Posterior cingulate gyrus (tissue), 11 donors: ENCODE results near the gene TMEM174.

ENCODE experiments used
- DNase-seq, 10 donors: peaks; one replicate each; pipeline versions ENCODE4 v3.0.0 to v3.0.0-alpha.2; 2020 to 2021; ENCODE audit warnings: mixed read lengths in 3 of 10
- intact Hi-C: fragments of 100-400 bp; cut with DNase I; formaldehyde crosslinking; loops from one replicate; pipeline ENCODE4 v1.15.1; 2023

The TMEM174 gene

GRCh38 chr5:73172951-73173350, at the start of gene TMEM174:
TMEM174 (plus strand) TSS chr5:73173193; CDS start chr5:73173244, 51 bp downstream.
- intact Hi-C loops: no loop called here

DNA sequence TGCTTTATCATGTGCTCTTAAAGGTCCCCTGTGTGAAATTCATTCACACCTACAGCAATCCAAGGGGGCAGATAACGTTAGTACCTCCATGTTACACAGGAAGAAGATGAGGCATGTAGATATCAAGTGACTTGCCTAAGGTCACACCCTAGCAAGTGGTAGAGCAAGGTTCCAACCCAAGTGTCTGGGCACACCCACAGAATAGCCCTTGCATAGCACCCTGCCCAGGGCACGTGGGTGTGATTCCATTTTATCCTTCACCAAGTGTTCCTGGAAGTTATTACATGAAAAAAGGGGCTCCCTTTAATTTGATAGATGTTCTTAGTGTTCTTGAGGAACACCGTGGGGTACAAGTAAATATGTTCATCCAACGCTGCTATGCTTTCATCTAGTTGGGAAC, 47.7 kb upstream of the TMEM174 start:
- intact Hi-C loops: no loop called here
- DNase-seq: no peak

More at GRCh38 chr5:73172951-73173350, at the start of gene TMEM174:
- DNase-seq: no peak

- peak; percentile 22 to 94 (median 60) for DNase-seq
- intact Hi-C loops: no loop called here
Measured at GRCh38 chr5:73126381-73126780, 46.6 kb upstream of the TMEM174 start.

DNA sequence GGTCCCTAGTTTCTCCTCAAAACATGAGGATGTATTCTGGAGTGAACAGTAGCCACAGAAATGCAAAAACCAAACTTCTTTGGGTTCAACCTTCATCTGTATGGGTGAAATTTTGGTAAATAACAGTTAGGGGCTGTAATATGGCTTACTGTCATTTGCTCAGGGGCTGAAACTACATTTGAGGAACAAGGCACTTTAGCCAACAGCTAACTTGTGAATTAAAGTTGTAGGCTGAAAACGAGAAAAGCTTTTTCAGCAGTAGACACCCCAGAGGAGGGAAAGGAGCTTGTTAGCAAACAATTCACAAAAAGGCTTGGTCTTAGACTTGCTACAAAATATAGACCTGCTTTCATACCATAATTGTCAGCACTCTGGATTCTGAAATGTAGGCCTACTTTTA, 46.0 kb upstream of the TMEM174 start:
- no peak for DNase-seq
- intact Hi-C loops: no loop called here

GRCh38 chr5:73129143-73129542, 43.9 kb upstream of the TMEM174 start:
- intact Hi-C loops: no loop called here
- no peak for DNase-seq

DNA sequence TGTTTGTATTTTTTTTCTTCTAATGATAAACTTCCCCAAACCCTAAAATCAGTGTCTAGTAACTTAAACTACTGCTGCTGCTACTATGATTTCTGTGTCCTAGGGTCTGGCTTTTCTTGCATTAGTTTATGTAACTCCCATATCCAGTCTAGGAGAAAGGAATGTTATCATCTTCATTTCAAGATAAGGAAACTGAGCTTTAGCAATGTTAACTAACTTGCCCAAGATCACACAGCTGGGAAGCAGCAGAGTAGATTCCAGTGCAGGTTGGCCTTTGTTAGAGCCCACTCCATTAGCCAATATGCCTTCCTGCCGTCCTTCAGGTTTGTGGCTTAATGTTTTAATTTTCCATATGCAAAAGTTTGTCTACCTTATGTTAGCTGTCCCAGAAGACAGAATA, 42.2 kb upstream of the TMEM174 start:
- DNase-seq: no peak
- intact Hi-C loops: no loop called here

DNA sequence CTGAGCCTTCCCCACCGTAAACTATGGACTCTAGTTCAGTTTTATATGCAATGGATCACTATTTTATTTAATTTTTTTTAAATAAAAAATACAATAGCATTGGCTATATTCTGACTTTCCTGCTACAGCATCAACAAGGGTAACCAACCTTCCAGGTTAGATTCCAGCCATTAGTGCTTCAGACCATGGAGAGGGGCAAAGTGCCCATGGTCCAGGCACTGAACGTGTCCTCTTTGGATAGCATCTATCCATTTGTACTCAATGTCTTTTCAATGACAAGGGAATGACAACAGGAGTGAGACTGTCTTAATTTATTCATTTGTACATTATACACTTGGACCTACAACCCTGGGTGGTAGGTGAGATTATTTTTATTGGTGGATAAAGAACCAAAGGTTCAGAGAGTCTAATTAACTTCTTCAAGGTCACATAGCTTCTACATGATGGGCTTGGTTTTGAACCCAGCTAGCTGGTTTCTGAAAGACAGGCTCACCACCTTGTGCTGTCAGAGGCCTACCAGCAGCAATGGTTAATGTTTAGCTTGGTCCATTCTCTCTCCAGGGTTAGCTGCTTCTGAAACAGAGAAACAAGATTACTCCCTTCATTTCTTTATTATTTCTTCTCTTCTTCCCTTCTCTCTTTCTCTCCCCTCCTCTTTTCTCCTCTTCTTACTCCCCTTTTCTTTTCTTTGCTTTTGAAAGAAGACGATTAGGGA, 41.1 kb upstream of the TMEM174 start:
- no peak for DNase-seq
- intact Hi-C loops: no loop called here

DNA sequence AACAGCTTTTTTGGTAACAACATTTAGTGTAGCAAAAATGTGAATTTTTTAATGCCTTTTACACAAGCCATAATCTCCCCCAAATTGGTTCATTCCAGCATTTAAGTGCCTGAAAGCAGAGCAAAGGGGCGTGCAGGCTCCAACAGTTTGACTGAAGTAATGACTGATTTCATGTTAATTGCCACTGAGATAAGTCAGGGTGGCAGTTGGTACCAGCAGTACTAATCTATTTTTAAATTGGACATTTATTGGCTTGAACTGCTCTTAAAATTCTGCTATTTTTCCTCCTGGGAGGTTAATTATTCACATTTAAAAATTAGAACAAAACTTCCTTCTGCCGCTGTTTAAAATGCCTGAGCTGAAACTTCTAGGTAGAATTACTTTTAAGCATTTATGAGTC, 40.2 kb upstream of the TMEM174 start:
- intact Hi-C loops: no loop called here
- no peak for DNase-seq

- intact Hi-C loops: no loop called here
Measured at GRCh38 chr5:73135021-73135420, 38.0 kb upstream of the TMEM174 start.

DNA sequence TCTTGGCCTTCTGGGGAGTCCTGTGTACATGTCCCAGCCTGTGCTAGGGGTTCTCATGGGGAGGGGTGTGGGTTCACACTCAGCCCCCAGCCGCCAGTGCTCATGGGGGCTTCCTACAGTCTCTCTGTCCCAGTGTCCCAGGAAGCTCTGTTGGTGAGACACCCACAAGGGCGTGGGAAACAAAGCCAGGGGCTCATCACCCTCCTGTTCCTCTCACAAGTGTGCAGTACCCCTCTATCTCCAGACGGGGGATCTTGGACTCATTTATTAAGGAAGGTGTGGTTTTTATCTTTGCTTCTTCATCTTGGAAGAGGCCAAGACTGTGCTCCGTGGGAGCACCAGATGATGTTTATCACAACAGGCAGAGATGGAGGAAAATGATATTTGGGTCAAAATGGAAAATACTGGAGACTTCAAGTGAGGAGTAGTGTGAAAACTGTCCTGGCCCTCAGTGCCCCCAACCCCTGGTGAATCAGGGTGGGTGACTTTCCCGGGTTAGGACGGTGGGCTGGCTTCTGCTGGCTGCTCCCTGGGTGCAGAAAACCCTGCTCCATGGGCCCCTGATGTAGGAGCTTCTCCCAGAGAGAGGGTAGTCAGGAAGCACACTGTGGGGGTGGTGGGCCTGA, 37.5 kb upstream of the TMEM174 start:
- intact Hi-C loops: no loop called here

More at GRCh38 chr5:73135021-73135420, 38.0 kb upstream of the TMEM174 start:
- no peak for DNase-seq

DNA sequence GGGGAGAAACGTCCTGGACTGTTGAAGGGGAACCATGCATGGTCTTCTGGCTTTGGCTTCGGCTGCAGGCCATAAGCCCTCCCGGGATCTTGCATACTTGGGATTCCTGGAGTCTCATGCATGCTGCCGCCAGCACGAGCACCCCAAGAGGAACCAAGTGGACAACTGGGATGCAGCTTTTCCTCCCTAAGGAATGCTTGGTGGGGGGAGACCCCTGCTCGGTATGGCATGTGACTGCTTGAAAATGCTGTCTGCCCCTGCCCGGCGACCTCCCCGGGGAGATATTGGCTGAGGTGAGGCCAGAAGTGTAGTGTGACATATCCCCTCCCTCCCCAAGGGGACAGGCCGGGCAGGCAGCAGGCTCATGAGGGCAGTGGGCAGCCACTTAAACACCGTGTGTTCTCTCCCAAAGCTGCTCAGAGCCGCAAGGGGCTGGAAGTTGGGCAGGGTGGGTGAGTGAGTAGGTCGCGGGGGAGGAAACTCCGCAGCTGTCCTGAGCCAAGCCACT, 36.9 kb upstream of the TMEM174 start:
- no peak for DNase-seq
- intact Hi-C loops: no loop called here

More for the DNA sequence above, 37.5 kb upstream of the TMEM174 start:
- DNase-seq: no peak

DNA sequence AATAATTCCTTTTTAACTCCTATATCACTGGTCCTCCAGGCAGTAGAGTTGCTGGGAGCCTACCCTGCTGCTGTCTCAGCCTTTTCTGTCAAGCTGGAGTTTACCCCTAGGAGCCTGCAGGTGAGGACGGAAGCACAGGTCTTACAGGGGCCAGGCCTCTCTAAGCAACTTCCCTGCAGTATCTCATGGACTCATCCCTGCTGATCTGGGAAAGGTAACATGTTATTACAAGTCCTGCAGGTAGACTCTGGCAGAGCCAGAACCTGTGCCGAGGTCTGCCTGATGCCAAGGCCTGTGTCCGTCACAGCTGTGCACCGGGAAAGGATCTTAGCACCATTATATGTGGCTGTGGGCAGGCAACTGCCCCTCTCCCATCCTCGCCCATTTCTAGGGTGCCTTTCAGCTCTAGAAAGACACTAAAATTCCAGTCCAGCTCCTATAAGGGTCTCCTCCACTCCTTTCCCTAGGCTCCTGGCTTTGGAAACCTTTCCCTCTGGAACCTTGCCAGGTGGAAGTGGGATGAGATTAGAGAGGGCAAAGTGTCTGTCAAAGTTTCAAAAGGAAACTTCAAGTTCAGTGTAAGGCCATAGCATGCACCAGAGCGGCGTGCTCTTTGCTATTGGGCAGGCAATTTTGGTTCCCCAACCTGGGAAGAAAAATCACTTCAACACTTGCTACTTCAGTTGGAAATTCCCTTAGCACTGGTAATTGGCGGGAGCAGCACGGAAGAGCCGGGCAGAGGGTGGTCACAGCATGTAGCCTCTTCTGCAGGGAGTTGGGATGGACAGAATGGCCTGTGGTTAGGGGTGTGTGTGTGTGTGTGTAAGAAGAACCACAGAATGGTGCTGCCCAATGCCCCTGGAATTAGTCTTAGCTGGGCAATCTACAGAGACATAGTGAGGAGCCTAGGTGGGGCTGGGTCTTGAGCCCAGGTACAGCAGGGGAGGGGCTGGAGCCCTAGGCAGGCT, 35.1 kb upstream of the TMEM174 start:
- no peak for DNase-seq
- intact Hi-C loops: no loop called here

DNA sequence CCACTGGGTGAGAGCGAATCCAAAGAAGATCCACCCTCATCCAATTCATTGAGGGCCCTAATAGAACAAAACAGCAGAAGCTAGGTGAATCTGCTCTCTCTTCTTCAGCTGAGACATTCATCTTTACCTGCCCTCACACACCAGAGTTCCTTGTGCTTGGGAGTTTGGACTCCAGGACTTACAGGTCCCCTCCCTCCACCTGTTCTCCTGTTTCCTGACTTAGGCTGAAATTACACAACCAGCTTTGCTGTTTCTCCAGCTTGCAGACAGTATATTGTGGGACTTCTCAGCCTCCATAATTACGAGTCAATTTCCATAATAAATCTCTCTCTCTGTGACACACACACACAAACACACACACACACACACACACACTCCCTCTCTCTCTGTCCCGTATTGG, 33.5 kb upstream of the TMEM174 start:
- intact Hi-C loops: no loop called here
- no peak for DNase-seq

GRCh38 chr5:73140801-73141200, 32.2 kb upstream of the TMEM174 start:
- intact Hi-C loops: no loop called here

GRCh38 chr5:73142035-73142434, 31.0 kb upstream of the TMEM174 start:
- no peak for DNase-seq

More at GRCh38 chr5:73140801-73141200, 32.2 kb upstream of the TMEM174 start:
- DNase-seq: no peak

DNA sequence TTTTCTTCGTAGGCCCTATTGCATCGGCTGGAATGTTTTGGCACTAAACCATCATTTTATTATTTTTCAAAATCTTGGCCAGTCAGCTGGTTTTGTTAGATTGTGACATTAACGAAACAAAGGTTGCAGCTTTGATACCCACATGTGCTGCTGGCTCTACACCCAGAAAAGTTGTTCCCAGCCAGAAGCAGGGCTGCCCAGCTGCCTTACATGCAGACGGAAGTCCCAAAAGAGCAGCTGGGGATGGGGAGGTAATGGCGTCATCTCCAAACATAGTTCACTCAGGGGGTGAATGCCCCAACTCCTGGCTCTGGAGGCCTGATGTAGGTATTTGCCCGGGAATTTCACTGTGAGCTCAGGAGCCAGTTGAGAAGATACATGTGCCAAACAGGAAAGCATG, 29.3 kb upstream of the TMEM174 start:
- intact Hi-C loops: no loop called here
- no peak for DNase-seq

More at GRCh38 chr5:73142035-73142434, 31.0 kb upstream of the TMEM174 start:
- intact Hi-C loops: no loop called here

DNA sequence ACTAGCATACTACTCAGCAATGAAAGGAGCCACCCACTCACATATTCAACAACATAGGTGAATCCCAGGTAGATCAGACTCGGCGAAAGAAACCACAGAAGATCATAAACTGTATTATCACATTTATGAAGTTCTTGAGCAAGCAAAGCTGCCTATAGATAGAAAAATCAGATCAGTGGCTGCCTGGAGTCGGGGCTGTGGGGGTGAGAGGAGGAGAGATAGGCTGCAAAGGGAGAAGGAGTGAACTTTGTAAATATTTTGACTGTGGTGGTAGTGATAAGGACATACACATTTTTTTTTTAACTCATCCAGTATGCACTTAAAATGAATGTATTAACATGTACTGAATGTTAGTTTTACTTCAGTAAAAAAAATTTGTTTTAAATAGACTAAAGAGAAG, 23.5 kb upstream of the TMEM174 start:
- intact Hi-C loops: no loop called here
- no peak for DNase-seq

DNA sequence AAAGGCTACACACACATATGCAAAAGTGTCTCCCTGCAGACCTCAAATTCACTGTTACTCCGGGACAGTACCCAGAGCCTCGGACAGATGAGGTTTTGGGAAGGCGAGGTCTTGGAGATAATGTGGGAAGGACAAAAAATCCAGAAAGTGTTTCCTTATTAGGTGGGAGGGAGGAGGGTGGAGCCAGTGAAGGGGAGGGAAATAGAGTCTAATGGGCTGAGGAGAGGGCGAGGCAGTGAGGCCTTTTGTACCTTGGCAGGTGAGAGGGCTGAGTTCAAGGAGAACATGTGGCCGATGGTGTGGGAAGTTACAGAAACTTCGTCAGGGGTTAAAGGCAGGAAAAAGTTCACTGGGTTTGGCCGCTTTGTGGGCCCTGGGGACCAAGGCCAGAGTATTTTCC, 22.1 kb upstream of the TMEM174 start:
- intact Hi-C loops: no loop called here
- DNase-seq: no peak

GRCh38 chr5:73151766-73152410, 21.1 kb upstream of the TMEM174 start:
- DNase-seq: no peak
- intact Hi-C loops: no loop called here
